Umbilical cord (tissue), 2 donors: ENCODE data around the gene ZBTB24. TPM values are rescaled to one million over a fixed set of nuclear protein-coding genes. Genes with fewer than 3 reads are reported as not detected.

ENCODE experiments used
- DNase-seq: peaks from one replicate; pipeline ENCODE4 v3.0.0-alpha.2; 2015; ENCODE audit warnings: low spot score
- total RNA-seq: library from RNA; depleted of rRNA; stranded (reverse); fragments of >200 nt; gene quantifications from one replicate; pipeline ENCODE4 v1.2.3, GENCODE V29; 2014; ENCODE audit warnings: low replicate concordance; ENCODE audit not compliant: insufficient read depth

Gene ZBTB24
- total RNA-seq, 1 donor from 2014 or later, result 10.4 TPM

DNA sequence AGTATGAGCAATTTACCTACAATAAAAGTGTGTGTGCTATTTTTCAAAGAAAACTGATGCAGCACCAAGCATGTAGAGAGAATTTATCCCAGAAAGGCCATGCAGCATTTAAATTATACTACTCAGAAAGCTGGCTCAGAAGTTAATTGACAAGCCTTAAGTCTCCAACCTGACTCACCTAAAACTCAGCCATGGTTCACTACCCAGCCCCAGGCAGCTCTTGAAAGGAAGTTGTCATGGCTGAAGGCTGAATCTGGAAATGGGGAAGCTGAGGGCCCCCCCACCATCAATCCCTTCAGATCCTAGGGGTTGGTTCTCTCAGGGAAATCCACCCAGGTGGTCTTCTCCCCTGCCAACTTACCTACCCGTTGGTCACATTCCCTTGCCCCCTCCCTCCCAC lies 62.3 kb downstream of the ZBTB24 start:
- DNase-seq, result no peak

DNA sequence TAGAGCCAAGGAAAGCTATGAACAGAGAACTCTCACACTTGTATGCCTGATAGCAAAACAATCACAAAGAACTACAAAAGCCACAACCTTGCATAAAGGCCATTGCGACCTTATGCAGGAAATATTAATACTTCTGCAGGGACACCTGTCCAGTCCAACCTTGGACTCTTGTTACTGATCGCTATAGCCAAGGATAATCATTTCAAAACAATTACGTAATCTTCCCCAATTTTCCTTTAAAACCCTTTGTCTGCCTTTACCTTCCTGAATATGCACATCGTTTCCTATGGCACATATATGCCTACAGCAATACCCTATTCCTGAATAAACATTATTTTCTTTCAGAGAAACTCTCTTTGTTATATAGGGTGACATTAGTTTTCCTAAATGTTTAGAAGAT lies 65.4 kb downstream of the ZBTB24 start:
- no peak for DNase-seq

Other genes with a start within 250 kb of the ZBTB24 start
- gene CD164, start 100.8 kb downstream of the ZBTB24 start, total RNA-seq, result 184 TPM
- 1.4 TPM for gene PPIL6, start 42.6 kb downstream of the ZBTB24 start, total RNA-seq
- gene SMPD2, start 42.5 kb downstream of the ZBTB24 start, total RNA-seq, result 8.4 TPM
- 48.6 TPM for gene MICAL1, start 27.4 kb downstream of the ZBTB24 start, total RNA-seq
- 18.5 TPM for gene AK9, start 208.0 kb upstream of the ZBTB24 start, total RNA-seq
- gene FIG4, start 208.1 kb upstream of the ZBTB24 start, total RNA-seq, result 25.8 TPM